Cerebellar cortex (tissue), 1 donor: ENCODE data around the gene SAP25.
"Not testable (repeated sequence)": the region's sequence is repeated elsewhere in the genome, so short reads cannot be mapped to it uniquely, and the experiment has no call there.

Source experiments
- DNase-seq: peaks from one replicate; pipeline ENCODE4 v3.0.0-alpha.2; 2015; ENCODE audit warnings: low spot score

The SAP25 gene

GRCh38 chr7:100535982-100536381, 37.7 kb downstream of the SAP25 start:
- not testable (repeated sequence) for DNase-seq

DNA sequence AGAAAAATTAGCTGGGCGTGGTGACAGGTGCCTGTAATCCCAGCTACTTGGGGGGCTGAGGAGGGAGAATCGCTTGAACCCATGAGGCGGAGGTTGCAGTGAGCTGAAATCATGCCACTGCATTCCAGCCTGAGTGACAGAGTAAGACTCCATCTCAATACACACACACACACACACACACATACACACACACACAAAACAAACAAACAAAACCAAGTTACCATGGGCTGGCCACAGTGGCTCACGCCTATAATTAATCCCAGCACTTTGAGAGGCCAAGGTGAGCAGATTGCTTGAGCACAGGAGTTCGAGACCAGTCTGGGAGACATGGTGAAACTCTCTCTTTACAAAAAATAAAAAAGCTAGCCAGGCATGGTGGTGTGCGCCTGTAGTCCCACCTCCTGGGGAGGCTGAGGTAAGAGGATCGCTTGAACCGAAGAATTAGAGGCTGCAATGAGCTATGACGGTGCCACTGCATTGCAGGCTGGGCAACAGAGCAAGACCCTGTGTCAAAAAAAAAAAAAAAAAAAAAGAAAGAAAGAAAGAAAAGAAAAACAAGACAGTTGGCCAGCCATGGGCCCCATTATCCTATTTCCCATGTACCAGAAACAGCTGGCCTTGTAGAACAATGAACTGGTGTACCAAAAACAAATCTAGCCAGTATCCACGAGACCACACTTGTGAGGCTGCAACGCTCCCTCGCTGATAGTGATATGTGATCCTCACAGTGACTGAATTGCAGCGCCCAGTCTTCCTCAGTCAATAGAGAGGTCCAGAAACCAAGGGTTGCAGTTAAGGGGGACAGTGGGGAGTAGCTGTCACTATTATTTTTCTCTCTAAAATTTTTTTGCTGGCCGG, 41.3 kb downstream of the SAP25 start:
- no peak for DNase-seq

DNA sequence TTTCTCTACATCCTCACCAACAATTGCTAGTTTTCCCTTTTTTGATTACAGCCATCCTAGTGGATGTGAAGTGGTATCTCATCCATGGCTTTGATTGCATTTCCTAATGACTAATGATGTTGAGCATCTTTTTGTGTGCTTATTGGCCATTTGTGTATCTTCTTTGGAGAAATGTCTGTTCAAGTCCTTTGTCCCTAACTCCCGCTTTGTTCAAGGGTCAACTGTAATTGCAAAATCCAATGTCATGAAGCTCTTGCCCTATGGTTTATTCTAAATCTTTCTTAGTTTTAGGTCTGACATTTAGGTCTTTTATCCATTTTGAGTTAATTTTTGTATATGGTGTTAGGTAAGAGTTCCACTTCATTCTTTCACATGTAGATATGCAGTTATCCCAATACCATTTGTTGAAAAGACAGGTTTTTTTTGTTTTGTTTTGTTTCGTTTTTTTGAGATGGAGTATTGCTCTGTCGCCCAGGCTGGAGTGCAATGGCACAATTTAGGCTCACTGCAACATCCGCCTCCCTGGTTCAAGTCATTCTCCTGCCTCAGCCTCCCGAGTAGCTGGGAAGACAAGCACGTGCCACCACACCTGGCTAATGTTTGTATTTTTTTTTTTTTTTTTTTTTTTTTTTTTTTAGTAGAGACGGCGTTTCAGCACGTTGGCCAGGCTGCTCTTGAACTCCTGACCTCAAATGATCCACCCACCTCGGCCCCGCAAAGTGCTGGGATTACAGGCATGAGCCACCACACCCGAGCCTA, 45.4 kb downstream of the SAP25 start:
- not testable (repeated sequence) for DNase-seq

DNA sequence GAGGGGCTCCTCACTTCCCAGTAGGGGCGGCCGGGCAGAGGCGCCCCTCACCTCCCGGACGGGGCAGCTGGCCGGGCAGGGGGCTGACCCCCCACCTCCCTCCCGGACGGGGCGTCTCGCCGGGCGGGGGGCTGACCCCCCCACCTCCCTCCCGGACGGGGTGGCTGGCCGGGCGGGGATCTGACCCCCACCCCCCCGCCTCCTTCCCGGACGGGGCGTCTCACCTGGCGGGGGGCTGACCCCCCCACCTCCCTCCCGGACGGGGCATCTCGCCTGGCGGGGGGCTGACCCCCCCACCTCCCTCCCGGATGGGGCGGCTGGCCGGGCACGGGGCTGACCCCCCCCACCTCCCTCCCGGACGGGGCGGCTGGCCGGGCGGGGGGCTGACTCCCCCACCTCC, 50.5 kb downstream of the SAP25 start:
- not testable (repeated sequence) for DNase-seq
